GM10248 (cell line): ENCODE results near the gene LEMD1.

Experiments
- CTCF ChIA-PET: fragments of 300-600 bp; sonication (Branson Sonifier 250); formaldehyde crosslinking; extraction: SDS; loops from one replicate; lab custom pipeline; 2021; ENCODE audit warnings: antibody characterized with exemption; lab: Yijun Ruan, JAX
- POLR2A ChIA-PET: fragments of 350-650 bp; sonication (Branson Sonifier 250); formaldehyde crosslinking; extraction: SDS; loops from one replicate; lab custom pipeline; 2020; ENCODE audit warnings: antibody characterized with exemption; lab: Yijun Ruan, JAX
- DNase-seq: peaks from one replicate; pipeline ENCODE4 v3.0.0; 2012; ENCODE audit errors: extremely low spot score
- TF ChIP-seq, protein P1 (sequence below): IDR thresholded peaks from 2 replicates; pipeline ENCODE4 v1.5.1; 2012; ENCODE audit warnings: mild to moderate bottlenecking, low read depth; ENCODE audit errors: extremely low read depth, missing control alignments, control extremely low read depth

The LEMD1 gene

DNA sequence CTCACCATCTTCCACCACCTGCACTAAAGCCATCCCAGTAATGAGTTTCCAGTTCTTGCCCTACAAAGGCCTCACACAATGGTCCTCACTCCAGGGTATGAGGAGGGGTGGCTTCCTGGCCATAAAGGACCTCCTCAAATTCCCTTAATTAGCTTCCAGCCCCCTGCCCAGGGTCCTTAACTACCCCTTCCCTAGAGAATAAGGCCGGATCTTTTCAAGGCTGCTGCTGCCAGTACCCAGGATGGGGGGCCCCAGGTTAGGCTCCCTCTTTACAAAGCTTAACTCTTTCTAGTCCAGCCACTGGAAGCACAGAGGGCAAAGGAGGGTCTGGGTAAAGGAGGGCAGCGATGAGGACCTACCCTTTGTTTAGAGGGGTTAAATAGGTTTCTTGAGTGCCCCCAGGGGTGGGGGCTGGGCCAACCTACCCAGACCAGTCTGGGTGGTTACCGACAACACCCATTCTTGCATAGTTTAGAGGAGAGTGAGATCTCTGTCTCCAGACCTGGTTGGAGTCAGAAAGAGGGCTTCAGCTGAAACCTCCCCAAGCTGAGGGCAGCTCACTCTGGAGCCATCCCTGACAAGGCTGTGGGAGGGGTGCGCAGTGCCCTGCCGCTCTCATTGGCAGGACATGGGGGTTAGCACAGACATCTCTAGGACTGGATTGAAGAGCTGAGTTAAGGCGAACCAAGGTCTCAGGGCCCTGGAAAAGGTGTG lies 26.8 kb upstream of the LEMD1 start:
- POLR2A ChIA-PET, result no interaction called here
- no peak for DNase-seq
- TF ChIP-seq, protein P1, sequence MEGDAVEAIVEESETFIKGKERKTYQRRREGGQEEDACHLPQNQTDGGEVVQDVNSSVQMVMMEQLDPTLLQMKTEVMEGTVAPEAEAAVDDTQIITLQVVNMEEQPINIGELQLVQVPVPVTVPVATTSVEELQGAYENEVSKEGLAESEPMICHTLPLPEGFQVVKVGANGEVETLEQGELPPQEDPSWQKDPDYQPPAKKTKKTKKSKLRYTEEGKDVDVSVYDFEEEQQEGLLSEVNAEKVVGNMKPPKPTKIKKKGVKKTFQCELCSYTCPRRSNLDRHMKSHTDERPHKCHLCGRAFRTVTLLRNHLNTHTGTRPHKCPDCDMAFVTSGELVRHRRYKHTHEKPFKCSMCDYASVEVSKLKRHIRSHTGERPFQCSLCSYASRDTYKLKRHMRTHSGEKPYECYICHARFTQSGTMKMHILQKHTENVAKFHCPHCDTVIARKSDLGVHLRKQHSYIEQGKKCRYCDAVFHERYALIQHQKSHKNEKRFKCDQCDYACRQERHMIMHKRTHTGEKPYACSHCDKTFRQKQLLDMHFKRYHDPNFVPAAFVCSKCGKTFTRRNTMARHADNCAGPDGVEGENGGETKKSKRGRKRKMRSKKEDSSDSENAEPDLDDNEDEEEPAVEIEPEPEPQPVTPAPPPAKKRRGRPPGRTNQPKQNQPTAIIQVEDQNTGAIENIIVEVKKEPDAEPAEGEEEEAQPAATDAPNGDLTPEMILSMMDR, result no peak
- CTCF ChIA-PET, result interaction anchor here (1.2 to 2.2 kb wide), 3 partner anchors 10 to 39 kb away, joined by 3 to 8 read pairs (median 3); no protein-coding TSS in a partner anchor

DNA sequence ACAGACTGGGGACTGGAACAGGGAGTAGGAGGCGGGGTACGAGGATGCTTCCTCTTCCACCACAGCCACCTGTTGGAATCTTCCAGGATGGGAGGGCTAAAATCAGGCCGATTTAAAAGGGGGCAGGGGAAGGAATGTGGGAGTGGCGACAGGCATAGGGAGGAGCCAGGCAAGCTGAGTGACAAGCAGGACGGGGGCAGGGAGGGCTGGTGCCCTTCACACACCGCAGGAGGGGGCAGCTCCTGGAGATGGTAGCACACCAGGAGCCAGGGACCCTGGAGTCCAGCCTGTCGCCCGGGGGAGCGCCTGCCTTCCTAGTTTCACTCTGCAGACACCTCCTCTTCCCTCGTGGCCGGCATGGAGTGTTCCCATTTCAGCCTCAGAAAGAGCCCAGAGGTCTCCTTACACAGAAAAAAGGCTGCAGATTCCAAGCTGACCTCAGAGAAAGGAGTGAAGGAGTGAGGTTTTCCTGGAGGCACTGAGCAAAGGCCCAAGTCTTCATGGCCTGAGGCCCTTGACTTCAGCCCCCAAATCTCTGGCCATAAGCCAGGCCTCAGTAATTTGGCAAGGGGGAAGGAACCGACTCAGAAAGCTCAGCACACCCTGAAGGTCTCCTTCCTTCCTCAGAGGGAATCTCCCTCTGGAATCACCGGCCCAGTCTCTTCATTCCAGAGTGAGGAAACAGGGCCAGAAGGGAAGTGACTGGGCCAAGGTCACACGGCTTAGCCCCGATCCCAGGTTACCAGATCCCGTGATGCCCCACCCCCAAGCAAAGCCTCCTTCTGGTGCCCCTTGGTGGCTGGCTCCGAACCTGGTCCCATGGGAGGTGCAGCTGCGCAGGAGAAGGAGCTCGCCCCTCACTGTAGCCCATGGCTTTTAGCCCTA lies 25.8 kb upstream of the LEMD1 start:
- no peak for DNase-seq
- TF ChIP-seq, protein P1, result no peak
- CTCF ChIA-PET, result interaction anchor here (1.2 to 2.2 kb wide), 4 partner anchors 9 to 77 kb away, joined by 3 to 8 read pairs (median 5); no protein-coding TSS in a partner anchor
- POLR2A ChIA-PET, result no interaction called here

DNA sequence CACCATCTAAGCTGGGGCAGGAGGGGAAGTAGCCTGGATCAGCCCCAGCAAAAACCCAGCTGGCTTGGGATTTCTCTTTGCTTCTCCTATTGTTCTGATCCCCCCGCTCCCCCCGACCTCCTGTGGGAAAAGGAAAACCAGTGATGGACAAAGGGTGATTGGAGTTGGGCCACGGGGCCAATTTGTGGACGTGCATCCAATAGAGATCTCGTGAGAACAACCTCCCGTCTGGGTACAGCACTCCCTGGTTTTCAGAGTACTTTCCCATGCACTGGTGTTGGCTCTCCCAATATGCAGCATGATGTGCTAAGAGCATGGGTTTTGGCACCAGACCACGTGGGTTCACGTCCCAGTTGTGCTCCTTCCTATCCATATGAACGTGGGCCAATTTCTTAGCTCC lies 25.0 kb upstream of the LEMD1 start:
- ChIA-PET CTCF (interaction anchor here (1.4 to 2.2 kb wide), 3 partner anchors 8 to 78 kb away, joined by 4 to 8 read pairs (median 6); no protein-coding TSS in a partner anchor), POLR2A (no interaction called here)
- no peak for DNase-seq
- TF ChIP-seq, protein P1, result no peak

DNA sequence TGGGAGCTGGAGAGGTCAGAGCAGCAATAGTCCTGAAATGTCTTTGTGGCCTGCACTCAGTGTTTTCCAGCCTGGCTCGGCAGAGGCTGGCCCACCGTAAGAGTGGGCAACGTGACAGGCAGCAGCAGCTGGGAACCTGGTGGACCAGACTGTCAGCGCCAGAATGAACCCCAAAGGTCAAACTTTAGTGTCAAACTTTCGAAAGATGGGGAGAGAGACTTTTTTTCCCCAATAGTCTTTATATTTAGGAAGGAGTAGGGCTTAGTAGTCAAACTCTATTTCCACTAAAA lies 23.7 kb upstream of the LEMD1 start:
- TF ChIP-seq, protein P1, result no peak
- CTCF ChIA-PET, result interaction anchor here (0.9 to 1.5 kb wide), 2 partner anchors 40 to 43 kb away, joined by 3 read pairs; no protein-coding TSS in a partner anchor
- DNase-seq, result no peak
- POLR2A ChIA-PET, result no interaction called here

DNA sequence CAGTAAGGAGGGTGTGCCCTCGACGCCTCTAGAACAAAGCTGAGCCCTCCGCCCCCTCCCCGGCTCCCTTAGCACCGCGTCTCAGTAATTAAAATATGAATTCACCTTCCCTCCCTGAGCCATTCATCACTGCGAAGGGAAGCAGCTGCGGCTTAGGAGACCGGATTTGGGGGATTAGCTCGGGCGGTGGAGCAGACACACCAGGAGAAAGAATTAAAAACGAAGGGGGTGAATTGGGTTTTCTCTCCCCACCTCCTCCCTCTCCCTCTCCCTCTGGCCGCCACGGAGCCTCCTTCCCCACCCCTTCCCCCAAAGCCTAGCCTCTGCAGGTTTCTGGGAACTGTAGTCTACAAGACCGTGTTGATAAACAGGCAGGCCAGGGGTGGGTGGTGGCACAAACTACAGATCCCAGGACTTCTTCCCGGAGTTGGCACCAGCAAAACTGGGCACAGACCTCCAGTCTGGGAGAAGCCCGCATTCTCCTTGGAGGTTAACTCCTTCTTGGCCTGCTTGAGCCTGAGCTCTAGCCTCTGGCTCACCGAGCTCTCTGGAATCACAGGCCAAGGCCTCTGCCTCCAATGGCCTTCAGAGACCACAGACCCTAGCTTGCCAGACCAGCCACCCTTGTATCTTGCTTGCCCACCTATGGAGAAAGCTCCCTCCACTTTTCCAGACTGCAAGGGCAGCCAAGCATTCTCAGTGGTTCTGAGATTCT lies 23.2 kb upstream of the LEMD1 start:
- TF ChIP-seq, protein P1, result no peak
- no peak for DNase-seq
- ChIA-PET CTCF (interaction anchor here (0.9 to 1.5 kb wide), 3 partner anchors 15 to 43 kb away, joined by 3 read pairs; no protein-coding TSS in a partner anchor), POLR2A (no interaction called here)
